IMR-90 (cell line): ENCODE data around the gene EPHA6. TPM values are rescaled to one million over a fixed set of nuclear protein-coding genes. Genes with fewer than 3 reads are reported as not detected.

Experiments
- ATAC-seq: fragments of 200-7000 bp; cut with Tn5 transposase; 2 replicates; pipeline ENCODE4 v1.9.1; 2020; ENCODE audit warnings: low read depth, mild to moderate bottlenecking, moderate library complexity
- BruUV-seq: library from RNA; stranded (reverse); fragments of 400-500 nt; replicated peaks from 2 replicates; lab custom pipeline; 2021; lab: Mats Ljungman, UMichigan
- CTCF ChIA-PET: fragments of 300-600 bp; formaldehyde crosslinking; extraction: SDS; loops from one replicate; lab custom pipeline; 2021; ENCODE audit warnings: antibody characterized with exemption; lab: Yijun Ruan, JAX
- POLR2A ChIA-PET: fragments of 300-600 bp; sonication (Branson Sonifier 250); formaldehyde crosslinking; loops from one replicate; lab custom pipeline; 2022; ENCODE audit warnings: antibody characterized with exemption; ENCODE audit not compliant: unreplicated experiment; lab: Charles Lee
- DNase-seq: peaks from one replicate; pipeline ENCODE4 v3.0.0; 2013
- H2AFZ ChIP-seq: replicated peaks from 2 replicates; pipeline ENCODE3; 2013; ENCODE audit warnings: low read length, mild to moderate bottlenecking; ENCODE audit not compliant: poor library complexity
- H2AK5ac ChIP-seq: 2 replicates; pipeline ENCODE4 v1.6.1; 2013; ENCODE audit warnings: low read depth, low read length, inconsistent platforms
- H2AK9ac ChIP-seq: replicated peaks from 2 replicates; pipeline ENCODE3; 2013; ENCODE audit warnings: mild to moderate bottlenecking, low read depth, low read length, moderate library complexity; ENCODE audit not compliant: poor library complexity
- H2BK120ac ChIP-seq: 2 replicates; pipeline ENCODE4 v1.6.1; 2013; ENCODE audit warnings: low read depth, low read length, inconsistent platforms
- H2BK15ac ChIP-seq: 3 replicates; pipeline ENCODE4 v1.6.1; 2013; ENCODE audit warnings: low read depth, low read length, inconsistent platforms
- H2BK20ac ChIP-seq: 2 replicates; pipeline ENCODE4 v1.6.1; 2013; ENCODE audit warnings: low read depth, mild to moderate bottlenecking, inconsistent platforms, low read length, moderate library complexity
- H2BK5ac ChIP-seq: 2 replicates; pipeline ENCODE4 v1.6.1; 2013; ENCODE audit warnings: mild to moderate bottlenecking, low read depth, low read length, inconsistent platforms; ENCODE audit not compliant: poor library complexity, severe bottlenecking
- H3K14ac ChIP-seq: replicated peaks from 2 replicates; pipeline ENCODE4 v1.6.1; 2013; ENCODE audit warnings: low read depth, low read length, inconsistent platforms
- H3K18ac ChIP-seq: 2 replicates; pipeline ENCODE4 v1.6.1; 2013; ENCODE audit warnings: low read depth, low read length, control low read depth
- H3K23ac ChIP-seq: 2 replicates; pipeline ENCODE4 v1.6.1; 2013; ENCODE audit warnings: low read depth, low read length, inconsistent platforms
- H3K27ac ChIP-seq: 2 replicates; pipeline ENCODE4 v1.5.1; 2013; ENCODE audit warnings: mild to moderate bottlenecking, control low read depth, low read length; ENCODE audit not compliant: insufficient read depth
- H3K27me3 ChIP-seq: 2 replicates; pipeline ENCODE4 v1.6.1; 2013; ENCODE audit warnings: low read length; ENCODE audit not compliant: control insufficient read depth, insufficient read depth
- H3K36me3 ChIP-seq: 2 replicates; pipeline ENCODE4 v1.6.1; 2013; ENCODE audit warnings: low read length, mixed read lengths; ENCODE audit not compliant: control insufficient read depth, insufficient read depth
- H3K4ac ChIP-seq: 2 replicates; pipeline ENCODE4 v1.6.1; 2013; ENCODE audit warnings: low read depth, low read length, inconsistent platforms
- H3K4me1 ChIP-seq: 2 replicates; pipeline ENCODE4 v1.6.1; 2013; ENCODE audit warnings: low read length, mixed read lengths; ENCODE audit not compliant: control insufficient read depth, insufficient read depth
- H3K4me2 ChIP-seq: 2 replicates; pipeline ENCODE4 v1.6.1; 2013; ENCODE audit warnings: low read depth, mild to moderate bottlenecking, control low read depth, low read length, moderate library complexity
- H3K4me3 ChIP-seq: 2 replicates; pipeline ENCODE4 v1.5.1; 2013; ENCODE audit warnings: low read depth, mild to moderate bottlenecking, control low read depth, low read length, moderate library complexity; ENCODE audit not compliant: insufficient read depth
- H3K56ac ChIP-seq: 2 replicates; pipeline ENCODE4 v1.6.1; 2013; ENCODE audit warnings: low read length, inconsistent platforms; ENCODE audit not compliant: insufficient read depth; ENCODE audit errors: extremely low read depth
- H3K79me1 ChIP-seq, 2 experiments: 2 replicates each; pipeline ENCODE4 v1.6.1; 2013; ENCODE audit warnings: low read length in 2 of 2, inconsistent platforms in 1 of 2, low read depth in 1 of 2
- H3K9ac ChIP-seq: 2 replicates; pipeline ENCODE4 v1.6.1; 2013; ENCODE audit warnings: low read depth, low read length, control low read depth
- H3K9me1 ChIP-seq: 2 replicates; pipeline ENCODE4 v1.6.1; 2013; ENCODE audit warnings: low read length, inconsistent platforms; ENCODE audit not compliant: insufficient read depth
- H3K9me3 ChIP-seq: 2 replicates; pipeline ENCODE4 v1.6.1; 2013; ENCODE audit warnings: low read length; ENCODE audit not compliant: control insufficient read depth, insufficient read depth
- H4K20me1 ChIP-seq: 2 replicates; pipeline ENCODE4 v1.6.1; 2013; ENCODE audit warnings: low read length, inconsistent platforms; ENCODE audit not compliant: insufficient read depth
- H4K5ac ChIP-seq: 2 replicates; pipeline ENCODE4 v1.6.1; 2013; ENCODE audit warnings: mild to moderate bottlenecking, low read depth, low read length, control low read depth
- H4K8ac ChIP-seq, 2 experiments: 2 replicates each; pipeline ENCODE4 v1.6.1; 2013; ENCODE audit warnings: low read depth in 2 of 2, low read length in 2 of 2, control low read depth in 1 of 2, inconsistent platforms in 1 of 2
- H4K91ac ChIP-seq: 2 replicates; pipeline ENCODE4 v1.6.1; 2013; ENCODE audit warnings: low read depth, low read length, inconsistent platforms; ENCODE audit not compliant: insufficient read depth
- RAD21 ChIP-seq: IDR thresholded peaks from 2 replicates; pipeline ENCODE4 v1.6.1; 2012; ENCODE audit warnings: low read length, improper control_type of control experiment
- whole genome bisulfite sequencing, 2 experiments: methylation state at CpG; one replicate each; pipeline versions ENCODE4 v1.1.5 to v1.1.7; 2013; ENCODE audit warnings: missing lambda C conversion rate in 2 of 2; ENCODE audit not compliant: insufficient read length in 1 of 2; ENCODE audit errors: extremely low coverage in 2 of 2; 5-methylcytosine and 5-hydroxymethylcytosine counted together
- dilution Hi-C: fragments of 300-500 bp; cut with HindIII; formaldehyde crosslinking; loops from one replicate; pipeline ENCODE4 v1.14.3; 2018; ENCODE audit warnings: low sequenced_read_pairs; ENCODE audit not compliant: unreplicated experiment
- in situ Hi-C: fragments of 300-500 bp; cut with MboI; formaldehyde crosslinking; loops from 3 replicates; pipeline ENCODE4 v1.14.3; 2019; ENCODE audit warnings: low sequenced_read_pairs, inconsistent platforms, mixed read lengths
- intact Hi-C: fragments of 100-400 bp; cut with micrococcal nuclease; formaldehyde crosslinking; loops from 2 replicates; pipeline ENCODE4 v1.10.0; 2022
- polyA plus RNA-seq, 3 experiments: library from polyadenylated mRNA; depleted of rRNA; stranded (reverse); fragments of >200 nt; gene quantifications; 2 replicates each; pipeline ENCODE4 v1.2.3, GENCODE V29; 2012; ENCODE audit warnings: low replicate concordance in 1 of 3
- total RNA-seq: library from RNA; depleted of rRNA; stranded (reverse); fragments of >200 nt; gene quantifications from 2 replicates; pipeline ENCODE4 v1.2.3, GENCODE V29; 2012
- TF ChIP-seq, protein P1 (sequence below): fragments of 150-350 bp; IDR thresholded peaks from 2 replicates; pipeline ENCODE4 v1.6.1; 2016; ENCODE audit warnings: low read depth, mild to moderate bottlenecking, low read length, moderate library complexity, borderline replicate concordance

EPHA6 gene
- total and polyA plus RNA-seq, 2 of the 4 experiments (the other 2 are of a cell fraction) = not detected

DNA sequence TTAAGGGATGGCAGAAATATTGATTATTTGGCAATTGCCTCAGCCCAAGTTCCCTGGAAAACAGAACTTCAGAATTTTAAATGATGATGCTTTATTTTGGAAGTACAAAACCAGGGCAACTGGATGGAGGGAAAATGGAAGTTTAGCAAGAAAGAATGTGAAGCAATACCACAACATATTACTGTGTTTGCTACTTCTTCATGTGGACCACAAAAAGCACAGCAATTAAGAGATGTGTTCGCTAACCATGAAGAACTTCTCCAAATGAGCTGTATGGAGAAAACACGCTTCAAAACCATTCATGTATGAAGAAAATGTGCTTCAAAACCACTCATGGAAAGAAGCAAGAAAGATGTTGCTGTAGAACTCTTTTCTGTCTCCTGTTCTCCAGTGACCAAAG lies 885.5 kb downstream of the EPHA6 start:
- POLR2A ChIA-PET = no interaction called here
- H2BK20ac ChIP-seq = no peak overlapping the region
- no peak overlapping the region for H3K23ac ChIP-seq
- intact Hi-C loops = no loop called here
- no peaks in the 10 kb centered on the region for H3K9me1 ChIP-seq
- H3K4me2 ChIP-seq = no peak overlapping the region
- no peak overlapping the region for H3K14ac ChIP-seq
- no peak overlapping the region for H2AFZ ChIP-seq
- H3K4me1 ChIP-seq = no peaks in the 10 kb centered on the region
- ATAC-seq (no peak), DNase-seq (no peak)
- H3K9me3 ChIP-seq = no peaks in the 10 kb centered on the region
- H3K9ac ChIP-seq = no peak overlapping the region
- H2AK9ac ChIP-seq = no peak overlapping the region
- H2BK120ac ChIP-seq = no peak overlapping the region
- BruUV-seq = no TSS peak
- TF ChIP-seq, protein P1, sequence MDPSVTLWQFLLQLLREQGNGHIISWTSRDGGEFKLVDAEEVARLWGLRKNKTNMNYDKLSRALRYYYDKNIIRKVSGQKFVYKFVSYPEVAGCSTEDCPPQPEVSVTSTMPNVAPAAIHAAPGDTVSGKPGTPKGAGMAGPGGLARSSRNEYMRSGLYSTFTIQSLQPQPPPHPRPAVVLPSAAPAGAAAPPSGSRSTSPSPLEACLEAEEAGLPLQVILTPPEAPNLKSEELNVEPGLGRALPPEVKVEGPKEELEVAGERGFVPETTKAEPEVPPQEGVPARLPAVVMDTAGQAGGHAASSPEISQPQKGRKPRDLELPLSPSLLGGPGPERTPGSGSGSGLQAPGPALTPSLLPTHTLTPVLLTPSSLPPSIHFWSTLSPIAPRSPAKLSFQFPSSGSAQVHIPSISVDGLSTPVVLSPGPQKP = no peak
- TF ChIP-seq RAD21 = no peak
- H2BK15ac ChIP-seq = no peak overlapping the region
- H3K36me3 ChIP-seq = no peaks in the 10 kb centered on the region
- H3K27ac ChIP-seq = no peak overlapping the region
- WGBS, 2 experiments = no CpG with 5 or more reads among the region's 2 CpGs
- no peaks in the 10 kb centered on the region for H3K27me3 ChIP-seq
- no peaks in the 10 kb centered on the region for H3K79me1 ChIP-seq
- H4K91ac ChIP-seq = no peak overlapping the region
- no peak overlapping the region for H3K18ac ChIP-seq
- H2BK5ac ChIP-seq = no peak overlapping the region
- H4K5ac ChIP-seq = no peak overlapping the region
- H4K8ac ChIP-seq = no peak overlapping the region
- CTCF ChIA-PET = no interaction called here
- H4K20me1 ChIP-seq = no peaks in the 10 kb centered on the region
- in situ Hi-C loops = no loop called here
- no peak overlapping the region for H2AK5ac ChIP-seq
- dilution Hi-C loops = no loop called here
- no peak overlapping the region for H3K4ac ChIP-seq
- H3K56ac ChIP-seq = no peak overlapping the region
- no peak overlapping the region for H3K4me3 ChIP-seq
